GM18868 (cell line): ENCODE results near the gene USP4.

Experiments used
- ATAC-seq: cut with Tn5 transposase; IDR thresholded peaks from one replicate; pipeline ENCODE4 v1.9.1; 2021; ENCODE audit warnings: mild to moderate bottlenecking, moderate library complexity; ENCODE audit not compliant: unreplicated experiment

USP4 gene

GRCh38 chr3:49296781-49297411, 43.0 kb downstream of the USP4 start:
- ATAC-seq = no peak

GRCh38 chr3:49295489-49296058, 44.3 kb downstream of the USP4 start:
- ATAC-seq = no peak

- no peak for ATAC-seq
Measured at GRCh38 chr3:49294343-49294742, 45.5 kb downstream of the USP4 start.

GRCh38 chr3:49283997-49284396, 55.9 kb downstream of the USP4 start:
- no peak for ATAC-seq

- ATAC-seq = no peak
Measured at GRCh38 chr3:49279376-49279775, 60.5 kb downstream of the USP4 start.

GRCh38 chr3:49278548-49278947, 61.3 kb downstream of the USP4 start:
- no peak for ATAC-seq

- ATAC-seq = no peak
Measured at GRCh38 chr3:49277383-49277775, 62.5 kb downstream of the USP4 start.

GRCh38 chr3:49276475-49277382, 63.1 kb downstream of the USP4 start, which contains the start of gene C3orf62:
C3orf62 (minus strand) TSS chr3:49277232; CDS start chr3:49276872, 360 bp downstream.
- ATAC-seq = no peak

- no peak for ATAC-seq
Measured at GRCh38 chr3:49273825-49274532, 65.9 kb downstream of the USP4 start.

GRCh38 chr3:49271047-49271446, 68.8 kb downstream of the USP4 start:
- ATAC-seq = no peak

GRCh38 chr3:49270156-49270500, 69.7 kb downstream of the USP4 start:
- no peak for ATAC-seq

- ATAC-seq = no peak
Measured at GRCh38 chr3:49269443-49270155, 70.3 kb downstream of the USP4 start.

- ATAC-seq = no peak
Measured at GRCh38 chr3:49266410-49267095, 73.3 kb downstream of the USP4 start.

GRCh38 chr3:49265661-49266386, 74.0 kb downstream of the USP4 start:
- ATAC-seq = no peak

- ATAC-seq = no peak
Measured at GRCh38 chr3:49263159-49263889, 76.5 kb downstream of the USP4 start.

GRCh38 chr3:49260806-49261324, 79.0 kb downstream of the USP4 start:
- no peak for ATAC-seq

- ATAC-seq = no peak
Measured at GRCh38 chr3:49257187-49257586, 82.7 kb downstream of the USP4 start.

- no peak for ATAC-seq
Measured at GRCh38 chr3:49255718-49256511, 83.9 kb downstream of the USP4 start.
